ENCODE results near the gene MSH5.

The MSH5 gene

DNA sequence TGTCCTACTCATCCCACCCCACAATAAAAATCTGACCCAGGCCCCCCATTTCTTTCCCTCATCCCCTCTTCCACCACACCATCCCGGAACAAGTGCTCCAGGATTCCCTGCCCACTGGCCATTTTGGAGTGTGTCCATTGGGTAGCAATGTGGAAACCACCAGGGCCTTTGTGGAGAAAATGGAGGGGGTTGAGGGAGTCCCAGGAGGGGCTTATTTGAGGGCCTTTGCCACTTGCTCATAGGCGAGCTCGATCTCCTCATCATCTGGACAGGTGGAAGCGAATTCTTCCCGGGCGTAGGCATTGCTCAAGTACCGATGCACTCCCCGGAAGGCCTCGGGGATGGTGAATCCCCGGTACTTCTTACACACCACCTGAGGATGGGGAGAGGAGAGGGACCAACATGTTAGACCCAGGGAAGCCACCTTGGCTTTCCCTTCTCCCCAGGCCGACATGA lies 9.1 kb upstream of the MSH5 start:
- DNase-seq = no peak

DNA sequence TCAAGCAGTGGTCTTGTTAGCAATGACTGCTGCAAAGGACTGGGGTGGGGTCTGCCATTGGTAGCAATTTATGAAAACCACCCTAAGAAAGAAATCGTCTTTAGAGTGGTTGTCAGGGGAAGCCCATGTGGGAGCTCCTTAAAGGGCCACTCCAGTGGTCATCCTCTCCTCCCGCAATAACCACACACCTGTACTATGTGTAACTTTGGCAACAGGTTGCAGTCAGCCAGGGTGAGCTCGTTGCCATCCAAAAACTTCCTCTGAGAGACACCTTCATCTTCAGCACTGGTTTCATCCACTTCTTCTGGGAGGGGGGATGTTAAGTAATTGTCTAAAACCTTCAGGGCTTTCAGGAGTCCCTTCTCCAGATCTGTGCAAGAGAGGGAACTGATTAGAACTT lies 7.8 kb upstream of the MSH5 start:
- DNase-seq = no peak

DNA sequence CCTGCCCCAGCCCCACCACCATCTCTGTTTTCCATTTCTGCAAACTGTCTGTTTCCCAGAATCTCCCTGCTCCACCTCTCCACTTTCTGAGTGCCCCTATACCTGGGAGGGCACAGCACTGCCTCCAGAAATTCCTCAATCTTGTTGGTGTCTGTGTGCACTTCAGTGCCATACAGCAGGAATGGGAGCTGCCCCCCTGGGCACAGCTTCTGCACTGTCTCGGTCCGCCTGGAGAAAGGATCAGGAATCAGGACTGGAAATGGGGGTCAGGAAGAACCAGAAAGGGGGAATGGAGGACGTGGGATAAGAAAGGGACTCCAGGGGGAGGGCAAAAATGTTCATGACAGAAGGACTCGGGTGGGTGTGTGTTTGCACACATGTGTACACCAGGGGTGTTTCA lies 6.1 kb upstream of the MSH5 start:
- DNase-seq = no peak

DNA sequence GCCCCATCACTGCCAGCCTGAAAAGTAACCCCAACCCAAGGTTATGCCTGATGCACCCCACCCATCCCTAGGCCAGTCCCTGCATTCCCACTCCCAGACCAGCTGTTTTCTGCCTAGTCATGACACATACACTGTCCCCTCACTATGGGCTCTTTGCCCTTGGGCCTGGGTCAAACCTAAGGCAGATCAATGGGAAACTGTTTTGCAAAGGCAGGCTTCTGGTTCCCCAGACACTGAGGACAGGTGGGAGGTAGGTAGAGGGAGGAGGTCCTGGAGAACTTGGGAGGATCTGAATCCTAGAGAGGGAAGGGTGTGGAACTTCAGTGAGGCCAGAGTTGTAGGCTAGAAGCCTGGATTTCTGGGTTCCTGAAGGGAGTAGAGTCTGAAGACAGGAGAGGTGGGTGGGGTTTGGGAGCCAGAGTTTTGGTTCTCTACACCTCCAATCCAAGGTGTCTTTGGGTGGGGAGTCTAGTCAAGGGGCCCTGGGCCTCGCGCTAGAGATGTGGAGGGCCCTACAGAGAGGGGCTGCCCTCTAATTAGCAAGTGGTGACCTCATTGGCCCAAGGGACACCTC lies 5.5 kb upstream of the MSH5 start:
- no peak for DNase-seq

DNA sequence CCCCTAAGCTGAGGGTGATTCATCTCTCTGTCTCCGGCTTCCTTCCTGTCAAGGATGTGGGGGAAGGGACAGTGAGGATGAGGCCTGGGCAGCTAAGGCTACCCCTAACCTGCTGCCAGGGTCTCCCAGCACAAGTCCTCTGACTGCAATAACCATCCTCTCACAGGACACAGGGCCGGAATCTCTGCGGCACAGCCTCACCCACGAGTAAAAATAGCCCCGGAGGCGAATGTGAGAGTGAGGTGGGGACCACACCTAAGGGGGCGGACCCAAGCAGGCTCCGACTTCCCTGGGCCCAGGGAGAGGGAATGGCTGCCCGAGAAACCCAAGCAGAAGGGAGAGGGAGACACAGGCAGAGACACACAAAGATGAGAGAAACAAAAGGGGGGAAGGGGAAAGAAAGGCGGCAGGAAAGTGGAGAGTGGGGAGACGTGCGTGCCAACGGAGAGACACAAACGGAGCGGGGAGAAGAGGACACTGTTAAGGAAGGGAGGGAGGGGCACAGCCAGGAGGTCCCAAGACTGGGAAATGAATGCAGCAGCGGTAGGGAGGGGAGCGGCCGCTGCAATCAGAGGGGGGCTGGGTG lies 4.9 kb upstream of the MSH5 start:
- DNase-seq = peak; percentile 43

DNA sequence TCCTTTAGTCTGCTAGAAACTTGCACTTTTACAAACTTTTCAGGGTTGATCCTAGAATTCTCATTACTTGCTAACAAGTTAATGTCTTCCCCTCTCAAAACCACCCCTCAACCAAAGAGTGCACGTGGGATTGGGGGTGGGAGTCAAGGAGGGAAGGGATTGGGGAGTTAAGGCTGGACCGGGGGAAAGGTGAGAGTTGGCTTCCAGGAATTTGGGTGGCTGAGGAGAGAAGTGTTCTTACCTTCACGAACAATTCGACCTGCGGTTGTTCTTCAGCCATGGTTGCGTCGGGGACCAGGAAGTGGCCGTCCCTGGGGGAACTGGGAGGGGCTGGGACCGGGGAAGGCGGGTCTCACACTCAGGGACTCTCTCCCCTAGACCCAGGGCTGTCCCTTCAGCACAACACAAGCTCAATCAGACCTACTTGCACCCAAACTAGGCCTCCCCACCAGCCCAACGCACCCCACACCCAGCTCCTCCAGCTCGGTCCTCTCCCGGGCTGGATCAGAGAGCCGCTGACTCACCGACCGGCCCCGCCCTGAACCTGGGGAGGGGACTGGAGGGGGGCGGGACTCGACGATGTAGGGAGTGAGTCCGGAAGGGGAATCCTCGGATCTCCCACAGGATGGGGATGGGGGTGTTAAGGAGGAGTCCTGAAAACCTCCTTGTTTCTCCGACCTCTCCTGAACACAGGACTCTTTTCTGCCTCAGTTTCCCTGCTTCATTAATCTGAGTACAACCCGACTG lies 3.6 kb upstream of the MSH5 start, which contains the start of gene CLIC1:
Gene CLIC1 (minus strand): TSS at position 510 of the 747 bp plus-strand sequence. CDS start 230 bp downstream, at position 280.
- DNase-seq = peak; percentile 82

DNA sequence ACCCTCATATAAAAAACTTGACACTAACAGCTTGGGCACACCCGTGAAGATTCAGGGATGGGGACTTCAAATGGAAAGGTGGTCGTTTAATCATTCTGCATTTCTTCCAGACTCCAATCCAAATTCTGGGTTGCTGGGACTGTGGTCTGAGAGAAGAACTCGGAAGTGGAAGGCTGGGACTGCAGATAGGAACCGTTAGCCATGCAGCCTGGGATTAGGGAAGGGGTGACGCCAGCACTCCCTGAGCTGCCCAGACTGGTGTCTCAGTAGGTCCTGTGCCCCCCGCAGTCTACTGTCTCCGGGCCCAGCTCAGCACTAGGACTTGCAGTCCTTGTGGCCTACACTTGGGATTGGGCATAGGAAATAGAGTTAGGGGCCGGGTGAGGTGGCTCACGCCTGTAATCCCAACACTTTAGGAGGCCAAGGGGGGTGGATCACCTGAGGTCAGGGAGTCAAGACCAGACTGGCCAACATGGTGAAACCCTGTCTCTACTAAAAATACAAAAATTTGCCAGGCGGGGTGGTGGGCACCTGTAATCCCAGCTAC lies 3.0 kb upstream of the MSH5 start:
- DNase-seq = no peak

DNA sequence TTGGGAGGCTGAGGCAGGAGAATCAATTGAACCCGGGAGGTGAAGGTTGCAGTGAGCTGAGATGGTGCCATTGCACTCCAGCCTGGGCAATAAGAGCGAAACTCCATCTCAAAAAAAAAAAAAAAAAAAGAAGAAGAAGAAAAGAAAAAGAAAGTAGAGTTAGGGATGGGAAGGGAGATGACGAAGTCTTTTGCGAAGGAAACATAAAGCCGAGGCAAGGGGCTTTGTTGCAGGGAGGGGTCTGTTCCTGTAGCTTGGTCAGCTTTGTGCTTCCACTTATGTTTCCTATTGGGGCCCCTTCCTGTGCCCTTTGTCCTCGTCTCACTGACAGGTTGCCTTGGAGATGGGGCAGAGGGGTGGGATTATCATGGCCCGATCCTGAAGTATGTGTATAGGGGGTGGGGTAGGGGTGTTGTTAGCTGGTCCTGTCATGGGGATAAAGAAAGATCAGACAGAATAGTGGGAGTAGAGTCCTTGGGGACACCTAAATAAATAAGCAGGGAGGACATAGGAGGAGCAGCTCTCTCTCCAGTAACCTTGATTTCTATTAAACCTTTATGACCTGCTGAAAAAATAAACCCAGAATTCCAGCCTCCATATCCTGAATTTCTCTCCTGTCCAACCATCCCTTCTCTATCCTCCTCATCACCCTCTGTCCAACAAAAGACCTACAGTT lies 2.4 kb upstream of the MSH5 start:
- no peak for DNase-seq

DNA sequence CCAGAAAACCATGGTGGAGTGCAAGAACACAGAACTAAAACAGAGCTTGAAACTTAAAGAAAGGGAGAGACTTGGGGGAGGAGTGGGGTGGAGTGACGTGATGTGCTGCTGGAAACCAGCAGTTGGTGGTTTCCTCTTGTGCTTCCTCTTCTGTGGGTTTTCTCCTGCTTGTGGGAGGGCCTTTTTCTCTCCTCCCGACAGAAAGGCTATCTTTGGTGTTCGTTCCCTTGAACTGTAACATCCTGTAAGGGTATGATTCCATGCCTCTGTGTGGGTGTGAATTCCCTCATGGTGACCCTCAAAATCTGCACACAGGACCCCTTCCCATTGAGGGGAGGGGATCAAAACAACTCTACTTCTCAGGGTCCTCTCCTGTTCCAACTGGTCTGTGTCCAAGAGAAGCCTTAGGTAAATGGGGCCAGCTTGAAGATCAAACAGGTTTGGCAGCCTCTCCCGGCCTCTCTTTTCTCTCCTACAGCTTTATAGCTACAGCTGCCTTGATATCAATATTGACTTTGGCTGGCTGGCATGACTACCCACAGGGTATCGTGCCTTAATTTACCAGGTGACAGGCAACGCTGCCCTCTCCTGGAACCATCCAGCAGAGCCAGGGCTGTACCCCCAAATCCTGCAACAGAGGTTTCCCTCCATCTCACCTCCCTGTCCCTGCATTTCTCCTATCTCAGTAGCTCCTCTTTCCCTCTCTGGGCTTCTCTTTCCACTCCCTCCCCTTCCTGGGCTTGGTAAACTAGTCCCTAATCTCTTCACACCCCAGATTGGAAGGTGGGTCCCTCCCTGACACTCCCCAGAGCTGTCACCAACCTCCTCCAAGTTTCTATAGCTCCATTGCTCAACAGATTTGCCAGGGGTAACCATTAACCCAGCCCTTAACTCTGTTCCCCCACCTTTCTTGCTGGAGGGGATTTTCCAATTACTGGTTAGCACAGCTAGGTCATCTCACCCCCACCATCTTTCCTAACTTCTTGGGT lies 1.5 kb upstream of the MSH5 start:
- peak; percentile 53 for DNase-seq

DNA sequence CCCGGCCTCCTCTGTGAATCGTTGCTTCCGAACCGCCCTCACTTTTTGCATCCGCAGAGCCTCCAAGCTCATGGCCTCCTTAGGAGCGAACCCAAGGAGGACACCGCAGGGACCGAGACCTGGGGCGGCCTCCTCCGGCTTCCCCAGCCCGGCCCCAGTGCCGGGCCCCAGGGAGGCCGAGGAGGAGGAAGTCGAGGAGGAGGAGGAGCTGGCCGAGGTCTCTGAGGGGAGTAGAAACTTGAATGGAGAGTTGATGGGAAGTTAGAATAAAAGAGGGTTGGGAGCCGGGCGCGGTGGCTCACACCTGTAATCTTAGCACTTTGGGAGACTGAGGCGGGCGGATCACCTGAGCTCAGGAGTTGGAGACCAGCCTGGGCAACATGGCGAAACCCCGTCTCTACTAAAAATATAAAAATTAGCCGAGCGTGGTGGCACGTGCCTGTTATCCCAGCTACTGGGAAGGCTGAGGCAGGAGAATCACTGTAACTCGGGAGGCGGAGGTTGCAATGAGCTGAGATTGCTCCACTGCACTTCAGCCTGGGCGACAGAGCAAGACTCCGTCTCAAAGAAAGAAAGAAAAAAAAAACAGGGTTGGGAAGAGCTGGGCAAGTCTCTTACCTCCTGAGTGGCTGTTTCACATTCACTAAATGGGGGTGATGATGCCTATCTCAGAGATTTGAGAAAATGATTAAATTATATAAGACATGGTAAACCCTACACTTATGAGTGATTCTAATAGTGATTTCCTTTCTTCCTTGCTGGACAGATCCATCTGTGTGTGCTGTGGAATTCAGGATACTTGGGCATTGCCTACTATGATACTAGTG lies 805 bp downstream of the MSH5 start:
- DNase-seq = no peak

DNA sequence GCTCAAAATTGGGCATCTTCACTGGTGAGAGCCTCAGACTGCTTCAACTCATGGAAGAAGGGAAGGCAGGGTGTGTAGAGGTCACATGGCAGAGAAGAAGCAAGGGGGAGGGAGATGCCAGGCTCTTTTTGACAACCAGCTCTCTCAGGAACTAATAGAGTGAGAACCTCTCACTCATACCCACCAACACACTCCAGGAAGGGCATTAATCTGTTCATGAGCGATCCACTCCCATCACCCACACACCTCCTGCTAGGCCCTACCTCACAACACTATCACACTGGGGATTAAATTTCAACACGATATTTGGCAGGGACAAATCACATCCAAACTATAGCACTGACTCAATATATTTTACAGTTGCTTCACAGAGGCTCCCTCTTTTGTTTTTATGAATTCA lies 2.0 kb downstream of the MSH5 start:
- no peak for DNase-seq

DNA sequence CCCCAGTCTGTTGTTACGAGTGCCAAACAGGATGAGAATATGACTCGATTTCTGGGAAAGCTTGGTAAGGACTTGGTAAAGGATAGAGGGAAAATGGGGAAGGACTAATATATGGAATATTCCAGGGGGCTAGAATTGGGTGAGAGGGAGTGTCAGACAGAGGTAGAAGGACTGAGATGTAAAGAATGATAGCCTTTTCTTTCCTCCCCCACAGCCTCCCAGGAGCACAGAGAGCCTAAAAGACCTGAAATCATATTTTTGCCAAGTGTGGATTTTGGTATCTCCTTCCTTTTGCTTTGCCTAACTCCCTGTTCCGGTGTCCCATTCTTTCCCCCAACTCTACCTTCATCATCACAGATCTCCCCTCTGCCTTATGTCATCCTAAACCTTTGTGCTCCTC lies 3.1 kb downstream of the MSH5 start:
- no peak for DNase-seq

DNA sequence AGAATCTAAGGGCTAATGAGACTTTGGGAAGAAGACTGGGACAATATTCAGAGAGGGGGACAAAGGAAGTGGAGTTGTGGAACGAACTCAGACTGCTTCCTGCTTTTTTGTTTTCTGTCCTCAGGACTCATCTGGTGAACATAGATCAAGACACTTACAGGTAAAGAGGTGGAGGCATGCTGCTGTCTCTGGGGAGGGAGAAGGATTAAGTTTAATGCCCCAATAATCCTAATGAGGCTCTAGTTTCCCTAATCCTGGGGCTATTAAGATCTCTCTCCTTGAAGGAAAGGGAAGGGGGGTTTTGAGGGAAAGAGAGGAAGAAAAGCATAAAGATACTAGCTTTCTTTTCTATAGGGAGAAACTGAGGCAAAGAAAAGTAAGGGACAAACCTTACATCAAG lies 4.6 kb downstream of the MSH5 start:
- no peak for DNase-seq

DNA sequence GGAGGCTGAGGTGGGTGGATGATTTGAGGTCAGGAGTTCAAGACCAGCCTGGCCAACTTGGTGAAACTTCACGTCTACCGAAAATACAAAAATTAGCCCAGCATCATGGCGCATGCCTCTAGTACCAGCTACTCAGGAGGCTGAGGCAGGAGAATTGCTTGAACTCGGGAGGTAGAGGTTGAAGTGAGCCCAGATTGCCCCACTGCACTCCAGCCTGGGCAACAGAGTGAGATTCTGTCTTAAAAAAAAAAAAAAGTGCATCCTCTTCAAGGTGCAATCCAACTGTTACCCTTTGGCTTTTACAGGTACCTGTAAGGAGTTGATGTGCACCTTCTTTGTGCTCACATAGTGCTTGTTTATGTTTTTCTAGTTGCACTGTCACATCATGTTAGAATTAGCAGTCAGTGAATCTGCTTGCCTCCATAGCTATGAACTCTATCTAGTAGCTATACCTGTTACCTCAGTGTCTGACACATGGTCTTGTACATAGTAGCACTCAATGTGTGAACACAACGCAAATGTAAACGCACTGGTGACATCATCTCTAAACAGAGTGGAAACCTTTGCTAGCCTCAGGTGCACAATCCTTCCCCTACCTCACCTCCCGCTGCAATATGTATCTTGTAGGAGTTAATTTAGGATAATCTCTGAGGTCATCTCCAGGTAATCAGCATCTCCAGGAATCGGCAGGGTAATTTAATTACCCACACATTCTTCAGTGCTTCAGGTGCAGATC lies 9.7 kb downstream of the MSH5 start:
- no peak for DNase-seq

DNA sequence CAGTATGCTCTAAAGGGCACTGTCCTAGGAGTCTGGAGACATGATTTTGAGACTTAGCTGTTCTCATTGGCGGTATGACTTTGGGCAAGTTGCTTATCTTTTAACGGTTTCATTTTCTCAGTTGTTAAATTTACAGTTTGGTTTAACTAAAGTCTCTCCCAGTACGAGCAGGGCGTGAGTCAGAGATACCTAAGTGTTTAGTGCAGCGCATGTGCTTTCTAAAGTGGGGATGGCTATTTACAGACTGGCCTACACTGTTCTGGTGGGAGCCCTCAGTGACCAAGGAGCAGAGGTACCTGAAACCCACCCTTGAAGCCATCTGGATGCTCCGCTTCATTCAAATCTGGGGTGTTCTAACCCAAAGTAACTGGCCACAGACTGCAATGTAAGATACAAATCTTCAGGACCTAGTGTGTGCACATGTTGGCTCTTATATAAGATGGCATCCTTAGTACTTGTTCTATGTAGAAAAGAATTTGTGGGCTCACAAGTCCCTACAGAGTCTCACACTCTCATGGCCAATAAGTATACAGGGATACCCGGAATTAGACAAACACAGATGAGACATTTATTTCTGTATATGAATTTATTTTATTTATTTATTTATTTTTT lies 10.7 kb downstream of the MSH5 start:
- no peak for DNase-seq

DNA sequence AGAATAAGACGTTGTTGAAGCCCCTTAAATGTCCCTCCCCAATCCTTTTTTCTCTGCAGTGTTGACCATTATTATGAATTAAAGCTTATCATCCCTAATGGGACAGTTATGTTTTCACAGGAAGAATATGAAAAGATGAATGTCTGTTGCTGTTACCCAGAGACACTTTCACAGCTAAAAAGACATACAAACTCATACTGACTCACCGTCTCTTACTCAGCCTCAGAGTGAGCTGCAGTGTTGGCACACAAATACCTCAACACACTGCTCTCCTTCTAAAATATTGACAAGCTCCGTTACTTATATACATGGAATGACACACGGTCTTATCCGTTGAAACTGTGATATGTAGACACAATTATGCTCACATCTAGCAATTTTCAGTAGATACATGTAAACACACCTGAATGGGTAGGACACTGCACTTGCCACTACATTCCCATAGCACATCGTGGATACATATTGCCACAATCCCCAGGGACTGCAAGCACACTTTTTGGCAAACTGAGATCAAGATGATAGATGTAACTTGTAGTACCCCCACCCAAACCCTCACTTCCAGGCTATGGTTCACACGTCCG lies 13.0 kb downstream of the MSH5 start:
- no peak for DNase-seq

DNA sequence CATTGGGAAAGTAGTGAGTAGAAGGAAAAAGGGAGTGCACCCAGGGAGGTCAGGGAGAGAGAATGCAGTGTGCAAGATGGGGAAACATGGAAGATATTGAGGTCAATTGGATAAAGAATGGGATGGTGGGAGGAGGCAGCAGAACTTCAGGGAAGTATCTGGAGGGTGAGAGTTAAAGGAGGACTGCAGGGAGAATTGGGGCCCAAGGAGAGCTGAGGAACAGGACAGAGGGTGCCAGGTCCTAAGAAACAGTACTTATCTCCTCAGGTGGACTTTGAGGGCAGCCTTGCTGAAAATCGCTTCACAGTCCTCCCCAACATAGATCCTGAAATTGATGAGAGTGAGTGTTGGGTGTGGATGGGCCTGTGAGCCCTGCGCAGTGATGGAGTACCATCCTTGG lies 18.5 kb downstream of the MSH5 start:
- no peak for DNase-seq

DNA sequence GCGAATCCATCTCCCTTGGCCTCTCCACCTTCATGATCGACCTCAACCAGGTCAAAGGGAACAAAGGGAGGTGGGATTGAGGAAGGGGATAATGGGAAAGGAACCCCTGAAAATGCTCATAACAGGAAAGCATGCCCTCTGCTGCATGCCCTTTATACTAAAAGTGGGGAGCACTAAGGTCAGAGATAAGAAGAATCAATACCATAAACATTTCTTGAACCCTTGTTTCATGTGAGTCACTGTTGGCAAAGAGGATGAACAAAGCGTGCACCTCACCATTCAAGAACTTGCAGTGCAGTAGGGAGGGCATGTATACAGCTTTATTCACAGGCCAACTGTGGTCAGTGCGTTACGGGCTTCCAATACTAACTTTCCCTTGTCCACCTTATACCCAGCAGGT lies 21.0 kb downstream of the MSH5 start:
- no peak for DNase-seq

DNA sequence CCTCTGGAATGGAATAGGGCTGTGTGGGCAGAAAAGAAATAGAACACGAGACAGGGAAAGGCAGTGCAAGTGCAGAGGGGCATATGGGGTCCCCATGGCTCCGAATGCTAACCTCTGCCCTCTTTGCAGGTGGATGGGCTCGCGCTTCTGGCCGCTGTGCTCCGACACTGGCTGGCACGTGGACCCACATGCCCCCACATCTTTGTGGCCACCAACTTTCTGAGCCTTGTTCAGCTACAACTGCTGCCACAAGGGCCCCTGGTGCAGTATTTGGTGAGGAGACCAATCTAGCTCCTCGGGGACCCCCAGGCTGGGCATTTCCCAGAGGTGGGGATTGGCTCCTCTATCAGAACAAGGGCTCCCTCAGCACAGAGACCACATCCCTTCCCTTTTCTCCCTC lies 21.5 kb downstream of the MSH5 start:
- DNase-seq = no peak

DNA sequence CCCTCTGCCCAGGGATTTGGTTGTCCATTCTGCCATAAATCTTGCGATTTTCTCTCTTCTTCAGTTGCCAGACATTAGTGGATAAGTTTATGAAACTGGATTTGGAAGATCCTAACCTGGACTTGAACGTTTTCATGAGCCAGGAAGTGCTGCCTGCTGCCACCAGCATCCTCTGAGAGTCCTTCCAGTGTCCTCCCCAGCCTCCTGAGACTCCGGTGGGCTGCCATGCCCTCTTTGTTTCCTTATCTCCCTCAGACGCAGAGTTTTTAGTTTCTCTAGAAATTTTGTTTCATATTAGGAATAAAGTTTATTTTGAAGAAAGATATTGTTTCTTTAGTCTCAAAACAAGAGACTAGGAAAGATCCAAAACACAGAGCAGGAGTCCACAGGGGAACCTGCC lies 22.6 kb downstream of the MSH5 start, which contains the start of gene SAPCD1:
Gene SAPCD1 (plus strand): TSS at position 301 of the 400 bp plus-strand sequence. CDS start 399 bp downstream, outside the sequence.
- DNase-seq = no peak
